HL-60 (cell line): Measurements from ENCODE around the gene CCL3.
A peak's percentile ranks its signal among the peaks of the same experiment; 100 is the strongest.

Experiments
- DNase-seq, 2 experiments: peaks; one replicate each; pipeline ENCODE4 v3.0.0-alpha.2; 2010 to 2020; ENCODE audit warnings: low read depth in 1 of 2, low spot score in 1 of 2
- H3K27ac ChIP-seq: fragments of 250-450 bp; sonication (Bioruptor Pico); replicated peaks from 2 replicates; pipeline ENCODE4 v1.5.1; 2020; ENCODE audit warnings: mild to moderate bottlenecking, moderate library complexity
- H3K27me3 ChIP-seq: fragments of 250-450 bp; sonication (Bioruptor Pico); 2 replicates; pipeline ENCODE4 v1.5.1; 2021; ENCODE audit warnings: mild to moderate bottlenecking, moderate library complexity; ENCODE audit not compliant: insufficient read depth, poor library complexity, severe bottlenecking
- H3K4me3 ChIP-seq: replicated peaks from 2 replicates; pipeline ENCODE4 v1.5.1; 2011; ENCODE audit warnings: mild to moderate bottlenecking, control low read depth, low read length; ENCODE audit not compliant: insufficient read depth
- GABPA ChIP-seq: IDR thresholded peaks from 2 replicates; pipeline ENCODE4 v1.6.1; 2012; ENCODE audit warnings: low read depth
- POLR2AphosphoS5 ChIP-seq: IDR thresholded peaks from 2 replicates; pipeline ENCODE4 v1.6.1; 2012; ENCODE audit warnings: low read depth
- SPI1 ChIP-seq: IDR thresholded peaks from 2 replicates; pipeline ENCODE4 v1.6.1; 2012; ENCODE audit warnings: low read depth, mild to moderate bottlenecking, borderline replicate concordance
- TF ChIP-seq, protein P1 (sequence below): IDR thresholded peaks from one replicate; pipeline ENCODE4 v1.5.1; 2011; ENCODE audit warnings: low read length, control low read depth, inconsistent platforms; ENCODE audit not compliant: insufficient read depth
- TF ChIP-seq, protein P2 (sequence below): IDR thresholded peaks from 2 replicates; pipeline ENCODE4 v1.6.1; 2012; ENCODE audit warnings: low read depth; ENCODE audit not compliant: insufficient replicate concordance

The CCL3 gene

DNA sequence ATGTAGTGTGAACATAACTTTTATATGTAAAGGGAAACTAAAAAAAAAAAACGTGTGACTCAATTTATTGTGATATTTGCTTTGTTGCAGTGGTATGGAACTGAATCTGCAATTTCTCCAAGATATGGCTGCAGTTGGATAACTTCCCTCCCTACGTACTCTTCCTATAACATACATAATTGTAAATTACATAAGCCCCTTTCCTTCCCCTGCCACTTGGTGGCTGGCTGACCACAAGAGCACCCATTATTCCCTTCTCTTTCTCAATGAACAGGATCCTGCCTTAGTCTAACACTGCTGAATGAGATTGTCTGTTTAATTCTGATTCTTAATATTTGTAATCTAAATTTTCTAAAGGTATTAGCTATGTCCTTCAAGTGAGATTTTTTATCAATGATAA, 41.5 kb upstream of the CCL3 start:
- TF ChIP-seq, protein P1, sequence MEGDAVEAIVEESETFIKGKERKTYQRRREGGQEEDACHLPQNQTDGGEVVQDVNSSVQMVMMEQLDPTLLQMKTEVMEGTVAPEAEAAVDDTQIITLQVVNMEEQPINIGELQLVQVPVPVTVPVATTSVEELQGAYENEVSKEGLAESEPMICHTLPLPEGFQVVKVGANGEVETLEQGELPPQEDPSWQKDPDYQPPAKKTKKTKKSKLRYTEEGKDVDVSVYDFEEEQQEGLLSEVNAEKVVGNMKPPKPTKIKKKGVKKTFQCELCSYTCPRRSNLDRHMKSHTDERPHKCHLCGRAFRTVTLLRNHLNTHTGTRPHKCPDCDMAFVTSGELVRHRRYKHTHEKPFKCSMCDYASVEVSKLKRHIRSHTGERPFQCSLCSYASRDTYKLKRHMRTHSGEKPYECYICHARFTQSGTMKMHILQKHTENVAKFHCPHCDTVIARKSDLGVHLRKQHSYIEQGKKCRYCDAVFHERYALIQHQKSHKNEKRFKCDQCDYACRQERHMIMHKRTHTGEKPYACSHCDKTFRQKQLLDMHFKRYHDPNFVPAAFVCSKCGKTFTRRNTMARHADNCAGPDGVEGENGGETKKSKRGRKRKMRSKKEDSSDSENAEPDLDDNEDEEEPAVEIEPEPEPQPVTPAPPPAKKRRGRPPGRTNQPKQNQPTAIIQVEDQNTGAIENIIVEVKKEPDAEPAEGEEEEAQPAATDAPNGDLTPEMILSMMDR, result peak; percentile 22
- TF ChIP-seq, protein P2, sequence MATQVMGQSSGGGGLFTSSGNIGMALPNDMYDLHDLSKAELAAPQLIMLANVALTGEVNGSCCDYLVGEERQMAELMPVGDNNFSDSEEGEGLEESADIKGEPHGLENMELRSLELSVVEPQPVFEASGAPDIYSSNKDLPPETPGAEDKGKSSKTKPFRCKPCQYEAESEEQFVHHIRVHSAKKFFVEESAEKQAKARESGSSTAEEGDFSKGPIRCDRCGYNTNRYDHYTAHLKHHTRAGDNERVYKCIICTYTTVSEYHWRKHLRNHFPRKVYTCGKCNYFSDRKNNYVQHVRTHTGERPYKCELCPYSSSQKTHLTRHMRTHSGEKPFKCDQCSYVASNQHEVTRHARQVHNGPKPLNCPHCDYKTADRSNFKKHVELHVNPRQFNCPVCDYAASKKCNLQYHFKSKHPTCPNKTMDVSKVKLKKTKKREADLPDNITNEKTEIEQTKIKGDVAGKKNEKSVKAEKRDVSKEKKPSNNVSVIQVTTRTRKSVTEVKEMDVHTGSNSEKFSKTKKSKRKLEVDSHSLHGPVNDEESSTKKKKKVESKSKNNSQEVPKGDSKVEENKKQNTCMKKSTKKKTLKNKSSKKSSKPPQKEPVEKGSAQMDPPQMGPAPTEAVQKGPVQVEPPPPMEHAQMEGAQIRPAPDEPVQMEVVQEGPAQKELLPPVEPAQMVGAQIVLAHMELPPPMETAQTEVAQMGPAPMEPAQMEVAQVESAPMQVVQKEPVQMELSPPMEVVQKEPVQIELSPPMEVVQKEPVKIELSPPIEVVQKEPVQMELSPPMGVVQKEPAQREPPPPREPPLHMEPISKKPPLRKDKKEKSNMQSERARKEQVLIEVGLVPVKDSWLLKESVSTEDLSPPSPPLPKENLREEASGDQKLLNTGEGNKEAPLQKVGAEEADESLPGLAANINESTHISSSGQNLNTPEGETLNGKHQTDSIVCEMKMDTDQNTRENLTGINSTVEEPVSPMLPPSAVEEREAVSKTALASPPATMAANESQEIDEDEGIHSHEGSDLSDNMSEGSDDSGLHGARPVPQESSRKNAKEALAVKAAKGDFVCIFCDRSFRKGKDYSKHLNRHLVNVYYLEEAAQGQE, result no peak
- TF ChIP-seq SPI1, result peak; percentile 42; the same call in 1 of the 2 replicates
- no peaks in the 10 kb centered on the region for H3K27me3 ChIP-seq
- 0 out of 2 replicates have a peak overlapping the region, but pooled peaks have one; percentile 5 for H3K27ac ChIP-seq
- peak; percentile 74 to 92 for DNase-seq
- no peak overlapping the region for H3K4me3 ChIP-seq

DNA sequence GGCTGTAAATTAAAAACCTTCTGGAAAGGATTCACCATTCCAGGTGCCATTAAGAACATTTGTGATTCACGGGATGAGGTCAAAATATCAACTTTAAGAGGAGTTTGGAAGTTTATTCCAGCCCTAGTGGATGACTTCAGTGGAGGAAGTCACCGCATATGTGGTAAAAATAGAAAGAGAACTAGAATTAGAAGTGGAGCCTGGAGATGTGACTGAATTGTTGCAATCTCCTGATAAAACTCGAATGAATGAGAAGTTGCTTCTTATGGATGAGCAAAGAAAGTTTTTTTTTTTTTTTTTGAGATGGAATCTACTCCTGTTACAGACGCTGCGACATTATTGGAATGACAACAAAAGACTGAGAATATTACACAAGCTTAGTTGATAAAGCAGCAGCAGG, 40.4 kb upstream of the CCL3 start:
- DNase-seq, result peak in 1 of 2 experiments; percentile 57
- TF ChIP-seq GABPA (no peak), SPI1 (0 out of 2 replicates have a peak, but pooled peaks have one; percentile 24), POLR2AphosphoS5 (no peak)
- no peak overlapping the region for H3K27ac ChIP-seq
- no peaks in the 10 kb centered on the region for H3K27me3 ChIP-seq
- no peak overlapping the region for H3K4me3 ChIP-seq

DNA sequence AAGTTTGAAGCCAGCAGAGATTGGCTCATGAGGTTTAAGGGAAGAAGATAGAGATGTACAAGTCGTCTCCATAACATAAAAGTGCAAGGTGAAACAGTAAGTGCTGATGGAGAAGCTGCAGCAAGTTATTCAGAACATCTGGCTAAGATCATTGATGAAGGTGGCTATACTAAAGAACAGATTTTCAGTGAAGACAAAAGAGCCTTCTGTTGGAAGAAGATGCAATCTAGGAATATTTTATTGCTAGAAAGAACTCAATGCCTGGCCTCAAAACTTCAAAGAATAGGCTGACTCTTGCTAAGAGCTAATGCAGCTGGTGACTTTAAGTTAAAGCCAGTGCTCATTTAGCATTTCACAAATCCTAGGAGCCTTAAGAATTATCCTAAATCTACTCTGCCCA, 39.7 kb upstream of the CCL3 start:
- no peak overlapping the region for H3K4me3 ChIP-seq
- DNase-seq, result no peak
- TF ChIP-seq GABPA (no peak), SPI1 (no peak), POLR2AphosphoS5 (no peak)
- TF ChIP-seq, protein P1, result no peak
- TF ChIP-seq, protein P2, result no peak
- H3K27ac ChIP-seq, result no peak overlapping the region
- no peaks in the 10 kb centered on the region for H3K27me3 ChIP-seq

DNA sequence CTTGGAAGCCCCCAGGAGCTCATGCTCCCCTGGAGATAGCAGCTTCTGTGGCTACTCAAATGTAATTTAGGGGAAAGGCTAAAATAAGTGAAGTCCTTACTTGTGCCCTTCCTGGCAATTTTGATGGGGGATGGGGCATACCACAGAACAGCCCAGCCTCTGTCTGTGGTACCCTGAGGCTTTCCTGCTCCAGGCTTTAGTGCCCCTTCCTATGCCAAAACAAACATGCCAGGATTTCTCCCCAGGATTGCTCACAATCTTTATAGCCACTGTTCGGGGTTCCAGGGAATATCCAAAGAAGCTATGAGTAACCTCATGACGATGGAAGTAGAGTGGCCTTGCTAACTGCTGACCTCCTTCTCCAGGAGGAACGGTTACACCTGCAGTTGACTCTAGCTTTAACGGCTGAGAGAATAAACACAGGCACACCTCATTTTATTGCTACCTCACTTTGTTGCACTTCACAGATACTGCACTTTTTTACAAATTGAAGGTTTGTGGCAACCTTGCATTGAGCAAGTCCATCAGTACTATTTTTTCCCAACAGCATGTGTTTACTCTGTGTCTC, 38.6 kb upstream of the CCL3 start:
- no peaks in the 10 kb centered on the region for H3K27me3 ChIP-seq
- DNase-seq, result no peak
- TF ChIP-seq, protein P2, result no peak
- no peak for TF ChIP-seq GABPA
- no peak for TF ChIP-seq POLR2AphosphoS5
- TF ChIP-seq, protein P1, result no peak
- no peak for TF ChIP-seq SPI1
- no peak overlapping the region for H3K27ac ChIP-seq
- H3K4me3 ChIP-seq, result no peak overlapping the region
